Right lobe of liver (tissue), 4 donors: ENCODE results near the gene NFS1.

Experiments used
- POLR2A ChIP-seq: fragments of 450-650 bp; IDR thresholded peaks from one replicate; pipeline ENCODE4 v1.6.1; 2017; ENCODE audit warnings: antibody characterized with exemption, mild to moderate bottlenecking
- TF ChIP-seq, protein P1 (sequence below), 4 donors: fragments of 200-600 bp in 3 of 4; fragments of 450-650 bp in 1 of 4; IDR thresholded peaks; one replicate each; pipeline versions ENCODE4 v1.5.1 to v1.8.0; 2016 to 2022; ENCODE audit warnings: antibody characterized with exemption in 4 of 4, mild to moderate bottlenecking in 2 of 4
- donor health status: DM: no; HTN: no; CAD: no.
- donor health status: DM: no; HTN: no; CAD: no.
- donor health status: DM: no; HTN: yes; CAD: no.

DNA sequence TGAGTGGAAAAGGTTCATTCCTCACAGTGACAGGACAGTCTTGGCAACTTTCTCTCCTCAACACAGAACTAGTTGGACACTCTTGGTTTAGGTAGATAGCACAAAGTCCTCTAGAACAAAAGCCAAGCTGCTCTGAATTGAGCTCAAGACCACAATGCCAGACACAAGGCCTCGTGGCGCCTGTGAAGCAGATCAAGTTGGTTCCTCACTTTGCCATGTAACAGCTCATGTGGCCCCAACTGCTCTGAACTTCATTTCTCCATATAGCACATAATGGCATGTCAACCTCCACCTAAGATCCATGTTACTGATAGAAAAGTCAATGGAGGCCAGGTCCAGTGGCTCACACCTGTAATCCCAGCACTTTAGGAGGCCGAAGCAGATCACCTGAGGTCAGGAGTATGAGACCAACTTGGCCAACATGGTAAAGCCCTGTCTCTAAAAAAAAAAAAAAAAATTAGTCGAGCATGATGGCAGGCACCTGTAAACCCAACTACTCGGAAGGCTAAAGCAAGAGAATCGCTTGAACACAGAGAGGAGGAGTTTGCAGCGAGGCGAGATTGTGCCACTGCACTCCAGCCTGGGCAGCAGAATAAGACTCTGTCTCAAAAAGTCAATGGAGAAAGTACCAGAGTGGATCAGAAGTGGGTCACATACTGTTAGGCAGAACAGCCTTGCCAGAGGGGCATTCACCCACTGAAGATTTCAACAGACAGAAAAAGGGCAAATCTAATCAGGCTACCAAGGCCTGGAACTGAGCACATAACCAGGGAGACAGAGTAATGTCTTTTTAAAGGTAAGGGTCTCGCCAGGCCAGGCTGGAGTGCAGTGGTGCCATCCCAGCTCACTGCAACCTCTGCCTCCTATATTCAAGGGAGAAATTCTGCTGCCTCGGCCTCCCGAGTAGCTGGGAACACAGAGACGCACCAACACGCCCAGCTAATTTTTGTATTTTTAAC lies 21.3 kb upstream of the NFS1 start:
- TF ChIP-seq POLR2A: no peak
- TF ChIP-seq, protein P1, sequence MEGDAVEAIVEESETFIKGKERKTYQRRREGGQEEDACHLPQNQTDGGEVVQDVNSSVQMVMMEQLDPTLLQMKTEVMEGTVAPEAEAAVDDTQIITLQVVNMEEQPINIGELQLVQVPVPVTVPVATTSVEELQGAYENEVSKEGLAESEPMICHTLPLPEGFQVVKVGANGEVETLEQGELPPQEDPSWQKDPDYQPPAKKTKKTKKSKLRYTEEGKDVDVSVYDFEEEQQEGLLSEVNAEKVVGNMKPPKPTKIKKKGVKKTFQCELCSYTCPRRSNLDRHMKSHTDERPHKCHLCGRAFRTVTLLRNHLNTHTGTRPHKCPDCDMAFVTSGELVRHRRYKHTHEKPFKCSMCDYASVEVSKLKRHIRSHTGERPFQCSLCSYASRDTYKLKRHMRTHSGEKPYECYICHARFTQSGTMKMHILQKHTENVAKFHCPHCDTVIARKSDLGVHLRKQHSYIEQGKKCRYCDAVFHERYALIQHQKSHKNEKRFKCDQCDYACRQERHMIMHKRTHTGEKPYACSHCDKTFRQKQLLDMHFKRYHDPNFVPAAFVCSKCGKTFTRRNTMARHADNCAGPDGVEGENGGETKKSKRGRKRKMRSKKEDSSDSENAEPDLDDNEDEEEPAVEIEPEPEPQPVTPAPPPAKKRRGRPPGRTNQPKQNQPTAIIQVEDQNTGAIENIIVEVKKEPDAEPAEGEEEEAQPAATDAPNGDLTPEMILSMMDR (IDR thresholded peaks at IDR 0.05): no peak
